Osteocyte (in vitro differentiated cells): ENCODE results near the gene USP3. TPM values are rescaled to one million over a fixed set of nuclear protein-coding genes. Genes with fewer than 3 reads are reported as not detected.

ENCODE experiments used
- DNase-seq: peaks from one replicate; pipeline ENCODE4 v3.0.0; 2021; ENCODE audit warnings: mixed read lengths; ENCODE audit not compliant: unreplicated experiment; ENCODE audit errors: extremely low spot score
- H3K27ac Mint-ChIP-seq: one replicate; pipeline ENCODE4 v1.8.0; 2021; ENCODE audit warnings: mild to moderate bottlenecking, mixed read lengths; ENCODE audit not compliant: unreplicated experiment
- H3K27me3 Mint-ChIP-seq: one replicate; pipeline ENCODE4 v1.8.0; 2021; ENCODE audit warnings: mixed read lengths; ENCODE audit not compliant: unreplicated experiment
- H3K36me3 Mint-ChIP-seq: one replicate; pipeline ENCODE4 v1.8.0; 2021; ENCODE audit warnings: mixed read lengths; ENCODE audit not compliant: unreplicated experiment
- H3K4me1 Mint-ChIP-seq: one replicate; pipeline ENCODE4 v1.8.0; 2021; ENCODE audit warnings: mixed read lengths; ENCODE audit not compliant: unreplicated experiment
- H3K4me3 Mint-ChIP-seq: one replicate; pipeline ENCODE4 v1.8.0; 2021; ENCODE audit warnings: mild to moderate bottlenecking, moderate library complexity, mixed read lengths; ENCODE audit not compliant: unreplicated experiment
- H3K9me3 Mint-ChIP-seq: one replicate; pipeline ENCODE4 v1.8.0; 2021; ENCODE audit warnings: mixed read lengths; ENCODE audit not compliant: unreplicated experiment
- total RNA-seq: library from RNA; stranded (reverse); gene quantifications from 2 replicates; pipeline ENCODE4 v1.2.1, GENCODE V29; 2021
- TF ChIP-seq, protein P1 (sequence below): fragments of 200-600 bp; sonication (generic); IDR thresholded peaks from 2 replicates; pipeline ENCODE4 v1.5.0; 2021; ENCODE audit warnings: antibody characterized with exemption, mild to moderate bottlenecking, moderate library complexity

The USP3 gene
- total RNA-seq, 1 donor from 2014 or later, result 41.2 TPM

DNA sequence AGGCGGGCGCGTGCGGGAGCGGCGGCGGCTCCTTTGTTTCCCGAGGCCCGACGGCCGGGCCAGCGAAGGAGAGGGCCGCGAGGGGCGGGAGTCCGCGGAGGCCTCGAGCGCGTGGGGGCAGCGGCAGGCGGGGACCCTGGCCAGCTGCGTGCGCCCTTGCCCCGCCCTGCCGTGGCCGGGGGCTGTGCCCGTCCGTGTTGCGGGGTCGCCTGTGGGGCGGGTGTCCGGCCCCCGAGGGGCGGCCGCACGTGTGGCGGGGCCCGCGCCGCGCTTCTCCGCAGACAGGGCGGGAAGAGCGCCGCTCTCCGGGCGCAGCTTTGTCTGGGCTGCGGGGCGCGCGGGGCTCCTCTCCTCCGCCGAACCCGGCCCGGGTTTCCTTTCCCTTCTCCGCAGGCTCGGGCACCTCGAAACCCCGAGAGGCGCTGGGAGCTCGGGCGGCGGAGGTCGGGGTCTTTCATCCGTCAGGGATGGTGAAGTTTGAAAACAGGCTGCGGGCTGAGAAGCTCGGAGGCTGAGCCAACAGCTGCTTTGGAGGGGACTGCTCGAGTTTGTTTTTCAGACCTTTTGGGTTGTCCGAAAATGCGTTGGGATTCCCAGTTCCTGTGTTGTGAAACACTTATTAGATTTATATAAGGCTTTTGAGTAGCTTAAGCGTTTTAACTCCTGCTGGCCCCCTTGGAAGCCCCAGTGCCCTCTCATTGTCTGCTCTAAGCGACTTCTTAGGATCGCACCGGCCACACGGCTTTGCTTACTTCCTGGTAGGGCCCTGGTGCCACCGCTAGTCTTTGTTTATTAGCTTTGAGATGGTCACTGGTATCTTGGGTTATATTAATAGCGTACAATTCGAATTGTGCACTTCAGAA is 817 bp downstream of the USP3 start:
- no peaks in the 10 kb centered on the region for H3K36me3 Mint-ChIP-seq
- TF ChIP-seq, protein P1, sequence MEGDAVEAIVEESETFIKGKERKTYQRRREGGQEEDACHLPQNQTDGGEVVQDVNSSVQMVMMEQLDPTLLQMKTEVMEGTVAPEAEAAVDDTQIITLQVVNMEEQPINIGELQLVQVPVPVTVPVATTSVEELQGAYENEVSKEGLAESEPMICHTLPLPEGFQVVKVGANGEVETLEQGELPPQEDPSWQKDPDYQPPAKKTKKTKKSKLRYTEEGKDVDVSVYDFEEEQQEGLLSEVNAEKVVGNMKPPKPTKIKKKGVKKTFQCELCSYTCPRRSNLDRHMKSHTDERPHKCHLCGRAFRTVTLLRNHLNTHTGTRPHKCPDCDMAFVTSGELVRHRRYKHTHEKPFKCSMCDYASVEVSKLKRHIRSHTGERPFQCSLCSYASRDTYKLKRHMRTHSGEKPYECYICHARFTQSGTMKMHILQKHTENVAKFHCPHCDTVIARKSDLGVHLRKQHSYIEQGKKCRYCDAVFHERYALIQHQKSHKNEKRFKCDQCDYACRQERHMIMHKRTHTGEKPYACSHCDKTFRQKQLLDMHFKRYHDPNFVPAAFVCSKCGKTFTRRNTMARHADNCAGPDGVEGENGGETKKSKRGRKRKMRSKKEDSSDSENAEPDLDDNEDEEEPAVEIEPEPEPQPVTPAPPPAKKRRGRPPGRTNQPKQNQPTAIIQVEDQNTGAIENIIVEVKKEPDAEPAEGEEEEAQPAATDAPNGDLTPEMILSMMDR, result peak; percentile 33
- no peaks in the 10 kb centered on the region for H3K27me3 Mint-ChIP-seq
- H3K4me1 Mint-ChIP-seq, result peaks cover 75% of the 10 kb centered on the region
- peak overlapping the region; percentile 90 for H3K27ac Mint-ChIP-seq
- H3K4me3 Mint-ChIP-seq, result peak overlapping the region; percentile 79
- H3K9me3 Mint-ChIP-seq, result no peaks in the 10 kb centered on the region
- DNase-seq, result no peak

DNA sequence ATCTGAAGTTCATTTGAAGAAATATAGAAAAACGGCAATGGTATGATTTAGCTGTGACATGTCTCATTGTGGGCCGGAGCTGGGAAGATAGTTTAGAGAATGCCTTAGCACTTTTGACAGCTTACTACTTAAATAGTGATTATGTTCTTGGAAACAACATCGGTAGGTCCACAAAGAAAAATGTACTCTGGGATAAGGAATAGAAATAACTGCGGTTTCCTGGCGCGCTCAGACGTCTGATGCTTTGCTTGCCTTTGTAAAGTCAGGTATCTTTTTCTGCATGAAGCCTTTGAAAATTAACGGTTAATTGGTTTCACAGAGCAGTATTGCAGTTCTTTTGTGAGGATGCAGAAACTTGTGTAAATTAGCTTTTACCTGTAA is 1.4 kb downstream of the USP3 start:
- Mint-ChIP-seq H3K27ac (peak overlapping the region; percentile 90), H3K27me3 (no peaks in the 10 kb centered on the region), H3K36me3 (no peaks in the 10 kb centered on the region), H3K4me3 (peak overlapping the region; percentile 79), H3K9me3 (no peaks in the 10 kb centered on the region), H3K4me1 (peaks cover 76% of the 10 kb centered on the region)
- DNase-seq, result no peak
- TF ChIP-seq, protein P1, result no peak

DNA sequence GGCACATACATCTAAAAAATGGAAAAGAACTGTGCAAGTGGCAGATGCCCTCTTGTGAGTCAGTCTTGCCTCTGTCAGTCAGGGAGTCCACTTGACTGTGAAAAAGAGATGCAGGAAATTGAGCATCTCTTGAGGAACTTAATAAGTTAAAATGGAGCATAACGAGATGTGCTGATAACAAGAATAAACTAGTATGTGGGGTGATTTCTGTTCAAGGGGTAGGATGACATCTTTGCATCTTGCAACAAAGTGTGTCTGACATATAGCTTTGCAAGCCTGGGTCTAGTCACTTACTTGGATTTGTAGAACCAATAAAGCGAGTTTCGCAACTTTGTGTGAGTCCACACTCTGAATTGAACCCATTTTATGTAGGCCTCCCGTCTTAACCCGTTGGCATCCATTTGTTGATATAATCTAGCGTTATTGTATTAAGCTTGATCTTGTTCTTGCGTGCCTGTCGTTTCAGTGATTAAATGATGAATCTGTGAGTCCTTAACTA is 2.2 kb downstream of the USP3 start:
- no peak for DNase-seq
- Mint-ChIP-seq H3K36me3 (no peaks in the 10 kb centered on the region), H3K27me3 (no peaks in the 10 kb centered on the region), H3K27ac (peak overlapping the region; percentile 90), H3K9me3 (no peaks in the 10 kb centered on the region), H3K4me1 (peaks cover 74% of the 10 kb centered on the region), H3K4me3 (peak overlapping the region; percentile 79)
- TF ChIP-seq, protein P1, result no peak

DNA sequence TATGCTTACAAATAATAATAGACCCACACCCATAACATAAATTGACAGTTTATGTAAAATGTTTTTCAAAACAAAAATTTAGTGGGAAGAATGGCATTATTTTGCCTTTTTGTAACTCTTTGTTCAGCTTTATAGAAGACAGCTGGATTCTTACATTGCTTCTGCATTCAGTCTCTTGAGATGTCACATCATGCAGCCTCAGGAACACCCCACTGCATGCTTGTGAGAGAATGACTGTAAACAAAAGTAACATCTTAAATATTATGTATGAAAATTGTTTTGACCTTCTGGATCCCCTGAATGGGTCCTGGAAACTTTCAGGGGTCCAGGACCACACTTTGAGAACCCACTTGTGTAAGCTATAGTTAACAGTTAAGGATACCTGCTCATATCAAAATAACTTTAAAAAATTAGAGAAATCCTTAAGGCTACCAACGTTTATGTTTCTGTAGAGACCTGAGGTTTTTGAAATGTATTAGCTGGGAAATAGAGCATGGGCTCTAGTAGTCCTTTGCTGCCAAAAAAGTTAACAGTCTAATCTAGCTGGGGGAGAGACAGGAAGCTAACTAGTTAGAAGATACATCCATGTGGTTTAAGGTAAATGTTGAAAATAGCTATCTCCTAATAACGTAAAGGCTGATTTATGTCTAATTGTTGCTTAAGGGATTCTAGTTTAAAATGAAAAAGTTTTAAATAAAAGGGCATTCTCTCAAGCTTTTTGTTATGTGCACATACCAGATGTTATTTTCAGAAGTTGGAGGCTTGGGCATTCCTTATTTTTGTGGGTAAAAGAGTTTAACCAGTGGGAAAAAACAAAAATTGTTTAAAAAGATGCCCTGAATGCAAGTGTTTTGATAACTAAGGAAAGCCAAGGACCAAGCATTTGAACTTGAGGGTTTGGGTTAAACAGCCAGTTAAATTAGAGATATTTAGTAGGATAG is 3.8 kb downstream of the USP3 start:
- DNase-seq, result no peak
- H3K9me3 Mint-ChIP-seq, result no peaks in the 10 kb centered on the region
- peaks cover 62% of the 10 kb centered on the region for H3K4me1 Mint-ChIP-seq
- H3K4me3 Mint-ChIP-seq, result no peak overlapping the region
- TF ChIP-seq, protein P1, result no peak
- no peaks in the 10 kb centered on the region for H3K27me3 Mint-ChIP-seq
- no peaks in the 10 kb centered on the region for H3K36me3 Mint-ChIP-seq
- peak overlapping the region; percentile 14 for H3K27ac Mint-ChIP-seq
